ENCODE data around the gene MAGI2.

The MAGI2 gene

GRCh38 chr7:78769481-78770101, 683.9 kb downstream of the MAGI2 start:
- no peak for DNase-seq

- DNase-seq = peak; percentile 49
Measured at GRCh38 chr7:78768859-78769258, 684.6 kb downstream of the MAGI2 start.

- no peak for DNase-seq
Measured at GRCh38 chr7:78765943-78766729, 687.3 kb downstream of the MAGI2 start.

GRCh38 chr7:78764571-78764970, 688.9 kb downstream of the MAGI2 start:
- DNase-seq = no peak

GRCh38 chr7:78762625-78763024, 690.8 kb downstream of the MAGI2 start:
- no peak for DNase-seq

GRCh38 chr7:78760620-78761355, 692.7 kb downstream of the MAGI2 start:
- DNase-seq = no peak

- no peak for DNase-seq
Measured at GRCh38 chr7:78752554-78752953, 700.9 kb downstream of the MAGI2 start.

- no peak for DNase-seq
Measured at GRCh38 chr7:78751253-78751652, 702.2 kb downstream of the MAGI2 start.

GRCh38 chr7:78749052-78749746, 704.3 kb downstream of the MAGI2 start:
- no peak for DNase-seq

GRCh38 chr7:78747592-78747991, 705.9 kb downstream of the MAGI2 start:
- DNase-seq = no peak

GRCh38 chr7:78746301-78746700, 707.2 kb downstream of the MAGI2 start:
- no peak for DNase-seq

GRCh38 chr7:78742694-78743093, 710.8 kb downstream of the MAGI2 start:
- DNase-seq = no peak

GRCh38 chr7:78736548-78736947, 716.9 kb downstream of the MAGI2 start:
- DNase-seq = no peak

GRCh38 chr7:78734626-78735025, 718.8 kb downstream of the MAGI2 start:
- DNase-seq = peak; percentile 48

- no peak for DNase-seq
Measured at GRCh38 chr7:78720066-78720465, 733.4 kb downstream of the MAGI2 start.

- no peak for DNase-seq
Measured at GRCh38 chr7:78718212-78718611, 735.3 kb downstream of the MAGI2 start.

GRCh38 chr7:78716876-78717275, 736.6 kb downstream of the MAGI2 start:
- peak; percentile 92 for DNase-seq

- no peak for DNase-seq
Measured at GRCh38 chr7:78714356-78714755, 739.1 kb downstream of the MAGI2 start.

GRCh38 chr7:78712111-78712510, 741.4 kb downstream of the MAGI2 start:
- DNase-seq = no peak

- no peak for DNase-seq
Measured at GRCh38 chr7:78709658-78710057, 743.8 kb downstream of the MAGI2 start.

GRCh38 chr7:78704504-78704903, 749.0 kb downstream of the MAGI2 start:
- DNase-seq = no peak

- no peak for DNase-seq
Measured at GRCh38 chr7:78703391-78703790, 750.1 kb downstream of the MAGI2 start.

GRCh38 chr7:78702770-78703169, 750.7 kb downstream of the MAGI2 start:
- DNase-seq = no peak

Data from islet precursor cell (in vitro differentiated cells).